ENCODE data around the gene DPP6. TPM values are rescaled to one million over a fixed set of nuclear protein-coding genes. Genes with fewer than 3 reads are reported as not detected.

The DPP6 gene
- total RNA-seq, 1 experiment from 2014 or later, result 1.1 TPM

DNA sequence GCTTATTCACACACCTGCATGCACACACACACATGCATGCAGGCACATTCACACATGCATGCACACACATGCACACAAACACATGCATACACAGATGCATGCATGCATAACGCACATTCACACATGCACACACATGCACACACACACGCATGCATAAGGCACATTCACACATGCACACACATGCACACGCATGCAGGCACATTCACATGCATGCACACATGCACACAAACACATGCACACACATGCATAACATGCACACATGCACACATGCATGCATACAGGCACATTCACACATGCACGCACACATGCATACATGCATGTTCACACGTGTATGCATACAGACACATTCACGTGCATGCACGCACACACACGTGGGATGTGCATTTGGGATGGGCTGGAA, 784.9 kb downstream of the DPP6 start:
- H3K36me3 ChIP-seq (replicated peaks; ENCODE audit: control insufficient read depth, insufficient read depth, low read length), result no peaks in the 10 kb centered on the region
- H3K27me3 ChIP-seq (ENCODE audit: control insufficient read depth, insufficient read depth, low read length), result no peaks in the 10 kb centered on the region
- H3K4me3 ChIP-seq (ENCODE audit: insufficient read depth, low read depth, low read length), result no peak overlapping the region
- DNase-seq, result no peak

DNA sequence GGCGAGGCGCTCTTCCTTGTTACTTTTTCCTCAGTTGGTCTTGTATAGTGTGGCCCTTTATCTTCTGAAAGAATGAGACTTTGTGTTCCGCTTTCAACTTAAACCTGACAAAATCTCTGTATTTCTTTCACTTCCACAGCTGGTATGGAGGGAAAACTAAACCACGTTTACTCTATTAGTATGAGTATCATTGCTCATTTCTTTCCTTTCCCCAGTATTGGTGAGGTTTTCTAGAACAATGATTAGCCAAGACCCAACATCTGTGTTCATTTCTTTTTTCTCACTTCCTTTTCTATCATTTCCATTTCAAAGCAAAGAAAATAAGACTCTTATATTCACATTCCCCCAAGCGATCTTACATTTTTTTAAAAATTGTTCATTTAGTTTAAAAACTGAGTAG, 785.4 kb downstream of the DPP6 start:
- DNase-seq, result no peak
- H3K27me3 ChIP-seq (ENCODE audit: control insufficient read depth, insufficient read depth, low read length), result no peaks in the 10 kb centered on the region
- no peaks in the 10 kb centered on the region for H3K36me3 ChIP-seq (replicated peaks; ENCODE audit: control insufficient read depth, insufficient read depth, low read length)
- H3K4me3 ChIP-seq (ENCODE audit: insufficient read depth, low read depth, low read length), result no peak overlapping the region

DNA sequence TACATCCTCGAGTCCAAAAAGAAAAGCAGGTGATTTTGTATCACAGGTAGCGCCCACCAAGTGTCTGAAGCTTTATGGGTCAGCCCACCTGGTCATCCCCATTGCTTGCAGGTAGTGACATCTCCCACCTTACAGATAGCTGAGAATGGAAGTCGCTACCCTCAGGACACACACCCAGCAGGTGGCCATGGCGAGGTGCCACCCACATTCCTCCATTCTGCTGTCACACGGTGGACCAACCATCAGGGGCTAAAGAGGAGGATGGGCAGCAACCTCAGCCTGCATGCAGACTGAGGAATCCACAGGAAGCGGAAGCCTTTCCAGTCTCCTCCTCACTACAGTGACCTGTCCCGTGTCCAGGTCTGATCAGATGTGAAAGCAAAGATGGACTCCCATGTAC, 787.9 kb downstream of the DPP6 start:
- no peak for DNase-seq
- H3K27me3 ChIP-seq (ENCODE audit: control insufficient read depth, insufficient read depth, low read length), result no peaks in the 10 kb centered on the region

DNA sequence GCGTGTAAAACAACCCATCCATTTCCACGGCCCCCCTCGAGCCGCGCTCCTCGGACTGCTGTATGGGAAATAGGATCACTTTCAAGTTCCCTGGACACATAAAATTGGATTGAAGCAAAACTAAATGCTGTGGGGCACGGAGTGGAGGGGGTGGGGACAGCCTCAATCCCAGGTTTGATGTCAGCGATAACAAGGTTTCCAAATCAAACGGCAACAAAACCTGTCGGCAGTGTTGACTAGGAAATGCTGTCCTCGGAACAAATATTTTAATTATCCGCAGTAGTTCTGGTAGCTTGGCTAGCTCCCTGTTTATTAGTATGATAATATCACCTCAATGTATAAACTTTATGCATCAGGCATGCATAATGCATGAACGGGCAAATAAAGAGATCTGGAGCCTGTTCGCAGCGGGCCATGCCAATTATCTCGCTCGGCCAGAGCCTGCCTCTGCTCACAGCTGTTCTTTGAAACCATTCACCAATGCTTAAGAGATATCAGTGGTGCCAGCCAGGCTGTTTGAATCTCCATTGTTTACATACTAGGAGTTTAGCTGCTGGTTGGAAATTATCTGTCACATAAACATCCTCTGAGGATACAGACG, 789.6 kb downstream of the DPP6 start:
- Histone ChIP-seq H3K27me3 (ENCODE audit: control insufficient read depth, insufficient read depth, low read length) (no peaks in the 10 kb centered on the region), H3K36me3 (replicated peaks; ENCODE audit: control insufficient read depth, insufficient read depth, low read length) (no peaks in the 10 kb centered on the region), H3K4me3 (ENCODE audit: insufficient read depth, low read depth, low read length) (no peak overlapping the region)
- no peak for DNase-seq

More for the DNA sequence above, 787.9 kb downstream of the DPP6 start:
- Histone ChIP-seq H3K36me3 (replicated peaks; ENCODE audit: control insufficient read depth, insufficient read depth, low read length) (no peaks in the 10 kb centered on the region), H3K4me3 (ENCODE audit: insufficient read depth, low read depth, low read length) (no peak overlapping the region)

DNA sequence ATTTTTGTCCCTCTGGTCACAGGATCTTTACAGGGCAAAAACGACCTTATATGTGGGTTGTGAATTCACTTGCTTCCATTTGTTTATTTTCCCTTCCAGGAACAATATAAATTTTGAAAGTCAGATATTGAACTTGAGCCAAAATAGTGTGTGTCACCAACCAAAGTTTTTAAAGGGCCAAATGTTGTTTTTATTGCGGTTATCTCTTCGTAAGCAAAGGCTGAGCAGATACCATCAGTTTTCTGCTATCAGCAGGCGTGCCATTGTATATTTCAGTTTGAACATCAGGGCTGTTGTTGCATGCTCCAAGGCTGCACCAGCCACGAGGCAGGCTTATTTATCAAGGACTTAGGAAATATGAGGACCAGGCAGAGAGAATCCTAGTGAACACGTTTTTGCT, 790.4 kb downstream of the DPP6 start:
- no peak for DNase-seq
- no peaks in the 10 kb centered on the region for H3K36me3 ChIP-seq (replicated peaks; ENCODE audit: control insufficient read depth, insufficient read depth, low read length)
- no peaks in the 10 kb centered on the region for H3K27me3 ChIP-seq (ENCODE audit: control insufficient read depth, insufficient read depth, low read length)
- no peak overlapping the region for H3K4me3 ChIP-seq (ENCODE audit: insufficient read depth, low read depth, low read length)

DNA sequence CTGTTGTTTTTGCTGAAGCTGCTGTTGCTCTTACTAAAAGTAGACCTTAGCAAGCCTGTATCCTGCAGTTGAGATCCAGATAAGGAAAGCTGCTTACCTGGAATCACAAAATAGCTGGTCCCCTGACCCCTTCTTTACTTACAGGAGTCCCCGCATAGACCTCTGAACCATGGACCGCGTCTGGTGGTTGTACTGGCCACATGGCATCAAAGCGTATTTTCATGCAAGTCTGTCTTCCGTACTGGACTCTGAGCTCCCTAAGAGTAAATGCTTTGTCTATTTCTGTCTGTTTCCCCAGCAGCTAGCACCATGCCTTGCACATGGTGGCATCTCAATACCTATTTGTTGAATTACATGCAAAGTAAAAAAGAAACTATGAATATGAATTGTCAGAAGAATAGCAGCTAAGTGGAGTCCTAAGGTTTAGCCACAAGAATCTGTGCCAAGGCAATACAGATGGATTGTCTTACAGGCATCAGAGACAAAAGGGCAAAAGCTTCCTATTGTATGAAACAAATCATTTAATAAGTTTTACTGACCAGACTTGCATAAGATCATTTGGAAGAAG, 791.6 kb downstream of the DPP6 start:
- no peak for DNase-seq
- H3K36me3 ChIP-seq (replicated peaks; ENCODE audit: control insufficient read depth, insufficient read depth, low read length), result no peaks in the 10 kb centered on the region
- no peak overlapping the region for H3K4me3 ChIP-seq (ENCODE audit: insufficient read depth, low read depth, low read length)
- no peaks in the 10 kb centered on the region for H3K27me3 ChIP-seq (ENCODE audit: control insufficient read depth, insufficient read depth, low read length)

DNA sequence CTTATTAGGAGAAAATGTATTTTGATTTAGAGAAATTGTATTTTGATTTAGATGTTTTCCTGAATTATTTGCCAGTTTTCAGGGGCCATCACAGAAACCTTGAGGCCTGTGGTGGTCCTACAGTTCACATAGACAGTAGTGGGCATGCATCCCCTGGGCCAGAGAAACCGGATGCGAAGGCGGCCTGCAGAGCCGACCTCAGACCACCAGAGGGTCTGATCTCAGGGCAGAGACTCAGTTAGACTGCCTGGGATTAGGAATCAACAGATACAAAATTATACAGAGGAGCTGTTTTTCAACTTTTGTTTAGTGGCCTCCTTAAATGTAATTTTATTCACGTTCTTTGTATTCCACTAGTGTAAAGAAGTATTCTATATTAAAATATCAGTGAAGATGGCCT, 792.3 kb downstream of the DPP6 start:
- no peaks in the 10 kb centered on the region for H3K36me3 ChIP-seq (replicated peaks; ENCODE audit: control insufficient read depth, insufficient read depth, low read length)
- no peaks in the 10 kb centered on the region for H3K27me3 ChIP-seq (ENCODE audit: control insufficient read depth, insufficient read depth, low read length)
- H3K4me3 ChIP-seq (ENCODE audit: insufficient read depth, low read depth, low read length), result no peak overlapping the region
- DNase-seq, result peak; percentile 69

DNA sequence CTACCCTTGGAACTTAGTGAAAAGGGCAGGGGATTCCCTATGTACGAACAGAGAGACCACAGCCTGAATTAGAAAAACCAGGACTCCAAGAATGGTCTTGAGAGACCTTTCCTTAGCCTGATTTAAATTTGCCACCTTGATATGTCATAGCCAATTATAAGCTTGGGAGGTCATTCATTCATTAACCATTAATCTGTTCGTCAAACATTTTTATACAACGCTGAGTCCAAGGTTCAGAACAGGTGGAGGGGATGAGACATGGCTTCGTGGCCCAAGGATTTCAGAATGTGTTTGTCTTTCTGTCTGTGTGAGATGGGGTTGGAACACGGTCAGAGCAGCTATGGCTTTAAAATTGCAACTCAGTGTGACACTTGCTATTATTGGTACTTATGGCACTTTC, 792.8 kb downstream of the DPP6 start:
- Histone ChIP-seq H3K36me3 (replicated peaks; ENCODE audit: control insufficient read depth, insufficient read depth, low read length) (no peaks in the 10 kb centered on the region), H3K27me3 (ENCODE audit: control insufficient read depth, insufficient read depth, low read length) (no peaks in the 10 kb centered on the region), H3K4me3 (ENCODE audit: insufficient read depth, low read depth, low read length) (no peak overlapping the region)
- no peak for DNase-seq

DNA sequence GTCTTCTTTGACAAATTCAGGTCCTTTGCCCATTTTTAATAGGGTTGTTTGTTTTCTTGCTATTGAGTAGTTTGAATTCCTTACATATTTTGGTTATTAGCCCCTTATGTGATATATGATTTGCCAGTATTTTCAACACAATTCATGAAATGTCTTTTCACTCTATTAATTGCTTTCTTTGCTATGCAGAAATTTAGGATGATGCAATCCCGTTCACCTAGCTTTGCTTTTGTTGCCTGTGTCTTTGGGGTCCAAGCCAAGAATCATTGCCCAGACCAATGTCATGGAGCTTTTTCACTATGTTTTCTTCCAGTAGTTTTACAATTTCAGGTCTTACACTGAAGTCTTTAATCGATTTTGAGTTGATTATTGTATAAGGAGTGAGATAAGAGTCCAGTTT, 796.3 kb downstream of the DPP6 start:
- H3K36me3 ChIP-seq (replicated peaks; ENCODE audit: control insufficient read depth, insufficient read depth, low read length), result no peaks in the 10 kb centered on the region
- no peaks in the 10 kb centered on the region for H3K27me3 ChIP-seq (ENCODE audit: control insufficient read depth, insufficient read depth, low read length)
- no peak for DNase-seq

DNA sequence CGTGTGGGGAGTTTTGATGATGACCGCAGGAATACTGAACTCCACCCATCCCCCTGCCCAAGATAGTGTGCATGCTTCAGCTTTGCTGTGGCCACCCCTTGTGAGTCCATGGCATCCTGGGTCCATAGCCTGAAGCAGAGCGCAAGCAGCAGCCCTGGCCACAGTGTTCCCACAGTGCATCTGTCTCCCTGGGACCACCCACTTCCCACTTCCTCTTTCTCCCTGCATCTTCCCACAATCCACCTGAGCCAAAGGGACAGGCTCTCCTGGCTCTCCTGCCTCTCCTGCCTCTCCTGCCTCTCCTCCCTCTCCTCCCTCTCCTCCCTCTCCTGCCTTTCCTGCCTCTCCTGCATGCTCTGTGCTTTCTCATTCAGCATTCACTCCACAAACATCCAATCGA, 800.0 kb downstream of the DPP6 start:
- DNase-seq, result no peak
- H3K27me3 ChIP-seq (ENCODE audit: control insufficient read depth, insufficient read depth, low read length), result no peaks in the 10 kb centered on the region
- H3K36me3 ChIP-seq (replicated peaks; ENCODE audit: control insufficient read depth, insufficient read depth, low read length), result no peaks in the 10 kb centered on the region
- no peak overlapping the region for H3K4me3 ChIP-seq (ENCODE audit: insufficient read depth, low read depth, low read length)

More for the DNA sequence above, 796.3 kb downstream of the DPP6 start:
- H3K4me3 ChIP-seq (ENCODE audit: insufficient read depth, low read depth, low read length), result no peak overlapping the region

DNA sequence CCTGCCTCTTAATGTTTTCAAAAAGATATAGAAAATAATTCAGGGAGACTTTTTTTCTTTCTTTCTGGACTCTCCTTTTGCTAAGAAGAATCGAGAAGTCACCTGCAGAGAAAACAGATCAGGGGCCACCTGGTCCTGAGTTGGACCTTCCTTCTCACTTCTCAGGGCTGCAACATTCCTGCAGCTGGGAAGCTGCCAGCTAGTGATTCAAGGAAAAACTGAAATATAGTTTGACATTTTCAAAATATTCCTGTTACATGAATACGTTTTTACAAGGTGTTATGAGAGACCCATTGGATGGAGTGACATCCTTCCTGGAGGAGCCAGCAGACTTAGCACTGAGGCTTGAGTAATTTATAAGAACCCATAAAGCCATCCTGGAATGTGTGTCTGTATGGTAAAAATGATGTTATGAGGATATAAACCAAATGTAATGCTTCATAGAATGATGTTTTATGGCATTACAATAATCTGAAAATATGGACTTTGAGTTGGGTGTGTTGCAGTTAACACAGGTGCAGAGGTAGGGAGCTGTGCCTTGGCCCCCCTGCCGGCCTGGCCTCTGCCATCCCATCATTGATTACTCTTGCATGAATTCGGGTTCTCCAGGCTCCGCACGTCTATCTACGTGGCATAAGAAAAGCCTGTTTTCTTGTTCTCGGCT, 801.0 kb downstream of the DPP6 start:
- Histone ChIP-seq H3K36me3 (replicated peaks; ENCODE audit: control insufficient read depth, insufficient read depth, low read length) (no peaks in the 10 kb centered on the region), H3K27me3 (ENCODE audit: control insufficient read depth, insufficient read depth, low read length) (no peaks in the 10 kb centered on the region), H3K4me3 (ENCODE audit: insufficient read depth, low read depth, low read length) (no peak overlapping the region)
- DNase-seq, result no peak

DNA sequence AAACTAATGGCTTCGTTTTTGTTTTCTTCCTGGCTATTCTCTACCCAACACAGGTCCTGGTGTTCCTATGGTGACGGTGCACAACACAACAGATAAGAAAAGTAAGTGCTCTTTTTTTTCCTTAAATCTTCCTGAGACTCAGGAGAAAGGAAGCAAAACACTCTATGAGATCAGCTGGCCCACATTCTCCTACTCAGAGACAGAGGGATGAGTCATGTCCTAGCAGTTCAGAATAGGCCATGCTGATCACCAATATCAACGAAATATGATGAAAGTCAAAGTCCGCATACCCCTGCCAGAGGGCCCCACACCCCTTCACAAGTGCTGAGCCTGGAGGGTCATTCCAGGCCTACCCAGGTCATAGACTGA, 801.5 kb downstream of the DPP6 start:
- Histone ChIP-seq H3K27me3 (ENCODE audit: control insufficient read depth, insufficient read depth, low read length) (no peaks in the 10 kb centered on the region), H3K36me3 (replicated peaks; ENCODE audit: control insufficient read depth, insufficient read depth, low read length) (no peaks in the 10 kb centered on the region), H3K4me3 (ENCODE audit: insufficient read depth, low read depth, low read length) (no peak overlapping the region)
- no peak for DNase-seq

DNA sequence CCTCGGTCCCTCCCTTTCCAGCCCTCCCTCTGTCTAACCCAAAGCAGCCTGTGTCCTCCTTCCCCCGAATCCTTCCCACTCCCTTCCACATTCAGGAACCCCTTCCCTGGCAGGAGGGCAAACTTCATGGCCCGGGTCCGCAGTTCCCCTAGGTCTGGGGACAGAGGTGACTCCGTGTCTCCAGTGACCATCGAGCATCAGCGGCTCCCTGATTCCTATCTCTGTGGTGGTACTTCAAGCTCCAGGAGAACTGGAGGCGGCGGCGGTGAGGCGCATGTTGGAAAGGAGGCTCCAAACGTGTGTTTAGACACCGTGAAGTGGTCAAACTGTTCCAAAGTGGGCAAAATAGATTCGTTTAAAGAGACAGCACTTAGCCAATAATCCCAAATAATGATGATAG, 802.6 kb downstream of the DPP6 start:
- Histone ChIP-seq H3K36me3 (replicated peaks; ENCODE audit: control insufficient read depth, insufficient read depth, low read length) (no peaks in the 10 kb centered on the region), H3K27me3 (ENCODE audit: control insufficient read depth, insufficient read depth, low read length) (no peaks in the 10 kb centered on the region), H3K4me3 (ENCODE audit: insufficient read depth, low read depth, low read length) (no peak overlapping the region)
- DNase-seq, result no peak

DNA sequence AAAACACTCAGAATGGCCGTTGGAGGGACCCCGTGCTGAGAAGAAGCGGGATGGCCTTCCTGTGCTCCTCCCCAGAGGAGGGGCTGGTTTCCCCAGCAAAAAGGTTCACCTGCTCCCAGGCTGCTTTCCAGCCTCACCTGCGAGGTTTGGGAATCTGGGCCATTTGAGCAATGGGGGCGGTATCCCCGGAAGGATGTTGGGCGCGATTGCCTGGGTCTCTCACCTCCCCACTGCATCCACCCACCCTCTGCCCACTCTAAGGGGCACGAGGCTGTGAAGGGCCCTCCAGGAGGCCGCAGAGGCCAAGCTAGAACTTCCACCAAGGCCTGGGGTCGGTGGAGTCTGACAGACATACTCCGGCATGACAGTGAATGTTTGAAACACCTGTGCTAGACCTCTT, 803.2 kb downstream of the DPP6 start:
- H3K27me3 ChIP-seq (ENCODE audit: control insufficient read depth, insufficient read depth, low read length), result no peaks in the 10 kb centered on the region
- no peaks in the 10 kb centered on the region for H3K36me3 ChIP-seq (replicated peaks; ENCODE audit: control insufficient read depth, insufficient read depth, low read length)
- DNase-seq, result no peak
- H3K4me3 ChIP-seq (ENCODE audit: insufficient read depth, low read depth, low read length), result no peak overlapping the region

DNA sequence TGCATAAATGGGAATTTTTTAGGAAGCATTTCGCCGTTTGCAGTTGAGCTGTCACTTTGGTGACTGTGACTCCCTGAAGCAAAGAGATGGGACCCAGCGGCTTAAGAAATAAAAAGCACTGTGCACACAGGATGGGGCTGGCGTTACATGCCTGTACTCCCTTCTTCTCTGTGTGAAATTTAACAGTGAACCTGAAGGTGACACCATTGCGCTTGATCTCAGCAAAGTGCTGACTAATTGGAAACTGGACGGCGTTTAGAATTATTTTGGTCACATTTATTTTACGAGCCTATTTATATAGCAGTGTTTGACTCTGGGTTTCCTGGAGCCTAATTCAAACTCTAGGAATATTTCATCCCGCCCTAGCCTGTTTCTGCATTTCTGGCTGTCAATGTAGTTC, 804.5 kb downstream of the DPP6 start:
- Histone ChIP-seq H3K27me3 (ENCODE audit: control insufficient read depth, insufficient read depth, low read length) (no peaks in the 10 kb centered on the region), H3K4me3 (ENCODE audit: insufficient read depth, low read depth, low read length) (no peak overlapping the region), H3K36me3 (replicated peaks; ENCODE audit: control insufficient read depth, insufficient read depth, low read length) (no peaks in the 10 kb centered on the region)
- no peak for DNase-seq
